Stromal cell of bone marrow (primary cell): ENCODE measurements around the gene TARS2.

Experiments used
- DNase-seq: peaks from one replicate; pipeline ENCODE4 v3.0.0-alpha.2; 2012; ENCODE audit warnings: low read depth

TARS2 gene, protein sequence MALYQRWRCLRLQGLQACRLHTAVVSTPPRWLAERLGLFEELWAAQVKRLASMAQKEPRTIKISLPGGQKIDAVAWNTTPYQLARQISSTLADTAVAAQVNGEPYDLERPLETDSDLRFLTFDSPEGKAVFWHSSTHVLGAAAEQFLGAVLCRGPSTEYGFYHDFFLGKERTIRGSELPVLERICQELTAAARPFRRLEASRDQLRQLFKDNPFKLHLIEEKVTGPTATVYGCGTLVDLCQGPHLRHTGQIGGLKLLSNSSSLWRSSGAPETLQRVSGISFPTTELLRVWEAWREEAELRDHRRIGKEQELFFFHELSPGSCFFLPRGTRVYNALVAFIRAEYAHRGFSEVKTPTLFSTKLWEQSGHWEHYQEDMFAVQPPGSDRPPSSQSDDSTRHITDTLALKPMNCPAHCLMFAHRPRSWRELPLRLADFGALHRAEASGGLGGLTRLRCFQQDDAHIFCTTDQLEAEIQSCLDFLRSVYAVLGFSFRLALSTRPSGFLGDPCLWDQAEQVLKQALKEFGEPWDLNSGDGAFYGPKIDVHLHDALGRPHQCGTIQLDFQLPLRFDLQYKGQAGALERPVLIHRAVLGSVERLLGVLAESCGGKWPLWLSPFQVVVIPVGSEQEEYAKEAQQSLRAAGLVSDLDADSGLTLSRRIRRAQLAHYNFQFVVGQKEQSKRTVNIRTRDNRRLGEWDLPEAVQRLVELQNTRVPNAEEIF

DNA sequence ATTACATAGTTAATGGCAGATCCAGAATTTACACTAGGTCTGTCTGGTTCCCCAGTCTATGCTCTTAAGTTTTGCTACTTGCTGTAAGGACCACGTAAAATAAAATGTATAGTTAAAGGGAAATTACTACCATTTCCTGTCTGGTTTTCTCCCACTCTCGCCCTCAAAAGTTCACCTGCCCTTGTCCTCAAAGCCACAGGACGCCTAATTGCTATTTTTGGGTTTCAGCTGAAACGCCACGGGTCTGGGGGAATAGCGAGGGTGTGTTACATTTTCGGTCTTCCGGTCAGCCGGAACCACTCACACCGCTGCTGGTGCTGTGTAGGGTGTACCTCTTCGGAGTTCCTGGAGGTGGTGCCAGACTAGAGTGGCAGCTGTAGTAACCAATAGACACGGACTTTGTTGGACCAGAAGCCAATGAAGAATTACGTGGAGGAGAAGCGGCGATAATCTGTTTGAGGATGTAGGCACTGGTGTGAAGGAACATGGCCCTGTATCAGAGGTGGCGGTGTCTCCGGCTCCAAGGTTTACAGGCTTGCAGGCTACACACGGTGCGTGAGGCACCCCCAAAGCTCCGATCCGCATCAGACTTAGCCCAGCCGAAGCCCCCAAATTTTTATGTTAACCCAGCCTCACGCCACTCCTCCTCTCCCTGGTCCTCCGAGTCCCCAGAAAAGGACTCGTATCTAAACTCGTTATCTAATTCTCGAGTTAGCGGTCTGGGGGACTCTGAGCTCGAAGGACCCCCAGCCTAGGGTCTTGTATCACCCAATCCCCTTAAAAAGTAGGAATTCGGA lies at the start of gene TARS2:
Gene TARS2, plus strand, starts transcription at position 454 of the 797 bp plus-strand sequence. Its CDS starts 32 bp downstream, at position 486.
- peak; percentile 98 for DNase-seq

DNA sequence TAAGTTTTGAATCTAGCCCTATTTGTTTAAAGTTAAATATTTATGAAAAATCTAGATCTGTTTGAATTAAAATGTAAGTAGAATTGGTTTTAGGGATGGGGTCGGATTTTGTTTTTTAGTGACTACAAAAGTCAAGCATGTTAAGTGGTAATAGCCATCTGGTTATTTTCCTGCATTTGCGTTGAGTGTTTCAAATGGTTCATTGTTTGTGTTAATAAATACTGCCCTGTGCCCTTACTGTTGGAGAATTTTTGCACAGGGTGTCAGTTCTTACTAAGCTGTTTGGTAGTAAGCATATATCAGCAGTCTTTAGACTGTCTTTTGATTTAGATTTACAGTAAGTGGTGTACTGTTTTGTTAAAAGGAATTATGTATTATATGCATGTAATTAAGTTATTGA lies 46.1 kb upstream of the TARS2 start:
- no peak for DNase-seq

DNA sequence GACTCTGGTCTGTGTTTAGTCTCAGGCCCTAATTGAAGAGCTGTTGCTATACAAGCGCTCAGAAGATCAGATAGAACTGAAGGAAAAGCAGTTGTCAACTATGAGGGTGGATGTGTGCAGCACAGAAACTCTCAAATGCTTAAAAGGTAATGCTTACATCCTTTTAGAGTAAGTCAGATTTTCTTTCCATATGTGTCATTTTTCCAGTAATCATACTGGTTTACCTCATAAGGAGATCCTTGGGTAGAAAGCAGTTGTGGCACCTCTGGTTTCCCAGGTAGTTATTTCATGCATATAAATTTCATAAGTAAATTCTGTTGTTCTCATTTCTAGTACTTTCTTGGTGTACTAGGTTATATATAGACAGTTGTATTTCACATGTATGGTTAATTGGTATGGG lies 43.0 kb upstream of the TARS2 start:
- DNase-seq: no peak

DNA sequence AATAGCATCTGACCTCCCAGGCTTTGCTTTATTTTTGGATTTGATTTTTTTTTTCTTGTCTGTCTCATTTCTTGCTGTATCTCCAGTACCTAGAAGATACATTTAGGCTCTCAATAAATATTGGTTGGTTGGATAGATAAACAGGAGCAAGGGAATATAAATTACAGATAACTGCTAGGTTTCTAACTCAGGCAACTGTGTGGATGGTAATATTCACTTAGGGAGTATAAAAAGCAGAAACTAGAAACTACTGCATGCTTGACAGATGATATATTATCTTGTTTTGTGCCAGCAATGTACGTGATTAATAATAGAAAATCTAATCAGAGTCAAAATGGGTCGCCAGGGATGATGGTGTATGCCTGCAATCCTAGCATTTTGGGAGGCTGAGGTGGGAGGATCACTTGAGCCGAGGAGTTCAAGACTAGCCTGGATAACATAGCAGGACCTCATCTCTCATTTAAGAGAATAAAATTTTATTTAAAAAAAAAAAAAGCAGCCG lies 31.0 kb upstream of the TARS2 start:
- no peak for DNase-seq

DNA sequence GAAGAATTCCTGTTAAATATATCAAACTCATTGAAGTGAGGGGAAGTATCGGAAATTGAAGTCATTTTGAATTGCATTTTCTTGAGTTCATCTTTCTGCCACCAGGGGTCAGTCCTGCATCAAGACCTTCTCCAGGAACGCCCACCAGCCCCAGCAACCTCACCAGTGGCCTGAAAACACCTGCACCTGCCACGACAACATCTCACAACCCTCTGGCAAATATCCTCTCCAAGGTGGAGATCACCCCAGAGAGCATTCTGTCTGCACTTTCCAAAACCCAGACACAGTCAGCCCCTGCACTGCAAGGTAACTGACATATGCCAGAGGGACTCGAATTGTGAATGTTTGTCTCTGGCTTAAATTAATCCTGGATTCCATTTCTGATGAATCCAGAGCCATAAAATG lies 22.8 kb upstream of the TARS2 start:
- DNase-seq: peak; percentile 17

DNA sequence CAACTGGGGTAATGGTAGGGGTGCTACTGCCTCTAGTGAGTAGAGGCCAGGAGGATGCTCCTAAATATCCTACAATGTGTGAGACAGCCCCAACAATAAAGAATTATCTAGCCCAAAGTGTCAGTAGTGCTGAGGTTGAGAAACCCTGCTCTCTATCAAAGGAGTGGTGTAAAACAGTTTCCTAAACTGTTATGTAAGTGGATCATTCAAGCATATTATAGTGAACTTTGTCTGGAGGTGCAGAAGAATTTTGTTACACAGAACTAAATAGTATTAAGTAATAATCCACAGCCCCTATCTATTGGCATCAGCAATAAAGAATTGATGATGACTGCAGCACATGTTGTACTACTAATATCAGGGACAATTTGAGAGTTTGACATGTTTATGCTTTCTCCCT lies 20.3 kb upstream of the TARS2 start:
- DNase-seq: no peak

DNA sequence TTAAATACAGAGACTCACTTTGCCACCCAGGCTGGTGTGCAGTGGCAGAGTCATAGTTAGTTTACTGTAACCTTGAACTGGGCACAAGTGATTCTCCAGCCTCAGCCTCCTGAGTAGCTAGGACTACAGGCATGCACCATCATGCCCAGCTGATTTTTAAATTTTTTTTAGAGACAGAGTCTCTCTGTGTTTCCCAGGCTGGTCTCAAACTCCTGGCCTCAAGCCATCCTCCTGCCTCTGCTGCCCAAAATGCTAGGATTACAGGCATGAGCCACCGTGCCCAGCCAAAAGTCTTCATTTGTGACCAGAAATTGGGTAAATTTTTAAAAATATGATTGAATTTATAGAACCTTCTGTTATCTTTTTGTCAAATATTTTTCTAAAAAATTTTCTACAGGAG lies 17.9 kb upstream of the TARS2 start:
- DNase-seq: no peak

DNA sequence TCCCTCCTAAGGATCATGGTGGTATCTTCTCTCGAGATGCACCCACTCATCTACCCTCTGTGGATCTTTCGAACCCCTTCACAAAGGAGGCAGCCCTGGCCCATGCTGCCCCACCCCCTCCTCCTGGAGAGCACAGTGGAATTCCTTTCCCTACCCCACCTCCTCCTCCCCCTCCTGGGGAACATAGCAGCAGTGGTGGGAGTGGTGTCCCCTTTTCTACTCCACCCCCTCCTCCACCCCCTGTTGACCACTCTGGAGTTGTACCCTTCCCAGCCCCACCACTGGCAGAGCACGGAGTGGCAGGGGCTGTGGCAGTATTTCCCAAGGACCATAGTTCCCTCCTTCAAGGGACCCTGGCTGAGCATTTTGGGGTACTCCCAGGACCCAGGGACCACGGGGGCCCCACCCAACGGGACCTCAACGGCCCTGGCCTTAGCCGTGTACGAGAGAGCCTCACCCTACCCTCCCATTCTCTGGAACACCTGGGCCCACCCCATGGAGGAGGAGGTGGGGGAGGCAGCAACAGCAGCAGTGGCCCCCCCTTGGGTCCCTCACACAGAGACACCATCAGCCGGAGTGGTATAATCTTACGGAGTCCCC lies 14.5 kb upstream of the TARS2 start:
- DNase-seq: no peak

DNA sequence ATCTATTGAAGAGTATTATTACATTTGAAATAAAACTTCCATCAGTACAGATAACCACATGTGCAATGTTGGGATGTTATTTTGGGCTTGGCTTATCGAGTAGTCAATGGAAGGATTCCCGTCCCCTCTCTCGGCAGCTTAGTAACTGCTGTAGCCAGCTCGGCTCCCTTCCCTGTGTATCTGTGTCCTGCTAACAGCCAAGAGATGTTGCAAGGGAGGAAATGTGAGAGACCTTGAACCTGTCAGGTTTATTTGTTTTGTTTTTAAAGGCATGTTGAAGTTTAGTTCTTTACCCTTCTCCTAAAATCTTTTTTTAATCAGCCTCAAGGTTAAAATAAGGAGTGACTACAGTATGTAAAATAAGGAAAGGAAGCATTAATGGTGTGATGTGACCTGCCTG lies 13.6 kb upstream of the TARS2 start:
- no peak for DNase-seq

DNA sequence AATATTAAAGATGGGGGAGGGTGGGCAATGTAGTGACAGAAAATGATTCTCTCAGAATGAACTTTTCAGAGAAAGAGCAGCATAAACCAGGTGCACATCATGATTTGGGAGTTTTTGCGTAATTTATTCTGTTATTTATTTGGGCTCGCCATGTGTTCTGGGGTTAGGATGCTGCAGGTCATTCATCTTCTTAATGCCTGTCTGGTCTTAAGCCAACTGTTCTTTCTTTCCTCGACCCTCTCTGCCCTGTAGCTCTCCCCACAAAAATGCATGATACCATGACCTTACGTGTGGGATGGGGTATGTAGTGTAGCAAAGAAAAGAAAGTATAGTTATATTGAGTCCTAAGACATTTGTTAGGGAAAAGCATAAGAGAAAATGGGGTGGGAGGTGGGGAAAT lies 12.3 kb upstream of the TARS2 start:
- no peak for DNase-seq

DNA sequence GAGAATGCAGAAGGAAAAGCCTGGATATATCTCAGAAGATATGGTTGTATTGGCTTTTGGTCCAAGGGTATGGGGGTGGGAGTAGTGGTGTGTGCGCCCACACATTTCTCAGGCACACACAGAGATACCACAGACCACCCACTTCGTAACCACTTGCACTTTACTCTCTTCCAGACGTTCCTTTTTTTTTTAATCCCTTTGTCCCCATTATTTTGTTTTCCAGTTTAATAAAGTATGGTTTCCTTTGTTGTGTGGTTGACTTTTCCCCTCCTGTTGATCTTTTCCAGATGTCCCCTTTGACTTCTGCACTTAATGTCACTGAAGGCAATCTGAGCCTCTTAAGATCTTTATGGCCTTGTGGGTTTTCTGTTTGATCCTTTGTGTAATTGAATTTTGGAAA lies 10.5 kb upstream of the TARS2 start:
- no peak for DNase-seq

DNA sequence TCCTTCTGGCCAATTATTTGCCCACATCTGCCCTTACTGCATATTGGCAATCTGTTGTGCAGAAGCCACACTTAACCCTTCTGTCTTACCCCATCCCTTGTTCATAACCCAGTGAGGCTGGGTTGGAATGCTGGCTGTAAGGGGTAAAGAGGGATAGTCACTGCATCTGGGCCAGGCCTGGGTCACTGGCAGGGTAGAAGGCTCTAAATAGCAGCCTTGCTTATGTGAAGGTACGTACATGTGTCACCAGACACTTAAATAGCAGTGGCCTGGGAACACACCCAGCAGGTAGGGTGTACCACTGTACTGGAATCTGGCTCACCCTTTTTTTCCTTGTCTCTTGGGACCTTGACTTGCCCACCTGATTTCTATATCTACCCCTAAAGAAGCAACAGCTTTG lies 9.9 kb upstream of the TARS2 start:
- no peak for DNase-seq

DNA sequence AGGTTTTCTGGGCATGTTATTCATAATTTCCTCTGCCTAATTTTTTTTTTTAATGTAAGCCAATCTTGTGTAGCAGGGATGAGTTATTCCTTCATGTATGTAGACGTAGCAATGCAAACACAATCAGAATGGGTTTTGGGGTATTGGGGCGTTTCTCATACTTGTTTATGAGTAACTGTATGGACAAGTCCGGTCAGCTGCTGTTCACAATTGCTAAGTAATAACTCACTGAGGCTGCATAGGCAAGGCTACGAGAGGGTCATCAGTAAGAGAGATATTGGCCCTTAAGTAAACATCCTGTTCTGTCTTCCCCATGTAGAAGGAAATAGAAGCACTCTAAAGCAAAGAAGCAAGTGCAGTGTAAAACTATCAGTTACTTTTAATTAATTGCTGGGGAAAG lies 9.5 kb upstream of the TARS2 start:
- no peak for DNase-seq

DNA sequence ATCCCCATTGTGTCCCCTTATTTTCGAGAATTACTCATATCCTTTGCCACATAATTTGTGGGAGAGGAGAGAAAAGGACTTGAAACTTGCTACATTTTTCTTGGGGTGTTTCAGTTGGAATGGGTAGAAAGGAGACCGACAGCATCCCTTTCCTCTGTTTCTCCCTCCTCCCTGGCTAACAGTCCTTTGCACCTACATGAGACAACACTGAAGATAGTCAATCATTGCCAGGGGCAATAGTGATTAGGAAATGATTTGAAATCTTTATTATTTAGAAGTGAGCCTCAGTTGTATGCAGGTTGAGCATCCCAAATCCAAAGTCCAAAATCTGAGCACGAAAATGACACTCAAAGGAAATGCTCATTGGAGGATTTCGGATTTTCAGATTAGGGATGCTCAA lies 7.8 kb upstream of the TARS2 start:
- DNase-seq: no peak

DNA sequence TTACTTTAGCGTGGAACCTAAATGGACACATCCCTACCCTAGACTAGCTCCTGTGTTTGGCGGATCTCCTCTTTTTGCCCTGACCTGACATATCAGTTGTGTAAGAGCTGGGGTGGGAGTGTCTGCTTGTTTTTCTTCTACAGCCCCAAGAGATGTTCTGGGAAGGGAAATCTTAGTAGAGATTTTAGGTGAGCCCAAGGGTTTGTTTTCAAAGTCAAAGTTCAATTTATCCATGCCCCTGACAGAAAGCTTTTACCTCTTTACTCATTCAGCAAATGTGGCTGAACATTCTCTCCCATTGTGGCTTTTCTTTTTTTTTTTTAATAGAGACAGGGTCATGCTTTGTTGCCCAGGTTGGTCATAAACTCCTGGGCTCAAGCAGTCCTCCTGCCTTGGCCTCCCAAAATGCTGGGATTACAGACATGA lies 7.3 kb upstream of the TARS2 start:
- no peak for DNase-seq

DNA sequence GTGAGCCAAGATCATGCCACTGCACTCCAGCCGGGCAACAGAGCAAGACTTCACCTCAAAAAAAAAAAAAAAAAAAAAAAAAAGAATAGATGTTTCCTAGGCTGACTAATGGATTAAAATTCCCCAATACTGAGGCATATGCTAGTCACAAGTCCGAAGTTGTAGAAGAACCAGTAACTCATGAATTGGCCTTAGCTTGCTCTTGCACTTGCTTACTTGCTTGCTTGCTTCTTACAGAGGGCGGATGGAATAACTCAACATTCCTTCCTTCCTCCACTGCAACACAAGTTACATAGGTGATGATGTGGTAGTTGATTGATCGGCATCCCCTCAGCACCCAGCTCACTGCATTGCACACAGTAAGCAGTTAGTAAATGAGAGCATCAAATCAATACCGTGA lies 2.8 kb upstream of the TARS2 start:
- DNase-seq: peak; percentile 38

DNA sequence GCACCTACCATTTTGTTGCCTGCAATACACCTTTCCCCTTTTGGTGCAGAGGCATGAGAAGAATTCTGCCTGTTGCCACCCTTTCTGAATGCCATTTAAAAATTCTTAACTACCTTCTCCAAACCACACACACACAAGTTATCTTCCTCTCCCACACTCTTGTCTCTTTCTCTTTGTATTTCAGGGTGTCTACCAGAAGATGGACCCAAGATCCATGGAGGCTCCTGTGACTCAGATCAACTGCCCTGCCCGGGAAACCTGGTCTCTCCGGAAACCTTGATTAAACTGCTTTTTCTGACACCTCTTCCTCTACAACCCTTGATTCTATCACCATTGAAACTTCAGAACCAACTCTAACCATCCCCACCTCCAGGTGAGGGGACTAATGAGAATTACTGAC lies 2.4 kb upstream of the TARS2 start:
- DNase-seq: peak; percentile 31

DNA sequence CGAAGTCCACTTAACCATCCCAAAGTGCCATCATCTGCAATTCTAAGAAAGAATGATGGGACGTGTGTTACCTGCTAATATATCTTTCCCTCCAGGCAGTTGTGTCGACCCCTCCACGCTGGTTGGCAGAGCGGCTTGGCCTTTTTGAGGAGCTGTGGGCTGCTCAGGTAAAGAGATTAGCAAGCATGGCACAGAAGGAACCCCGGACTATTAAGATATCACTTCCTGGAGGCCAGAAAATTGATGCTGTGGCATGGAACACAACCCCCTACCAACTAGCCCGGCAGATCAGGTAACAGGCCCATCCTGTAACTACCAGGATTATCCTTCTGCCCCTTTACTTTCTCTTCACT lies 520 bp downstream of the TARS2 start:
- DNase-seq: no peak

DNA sequence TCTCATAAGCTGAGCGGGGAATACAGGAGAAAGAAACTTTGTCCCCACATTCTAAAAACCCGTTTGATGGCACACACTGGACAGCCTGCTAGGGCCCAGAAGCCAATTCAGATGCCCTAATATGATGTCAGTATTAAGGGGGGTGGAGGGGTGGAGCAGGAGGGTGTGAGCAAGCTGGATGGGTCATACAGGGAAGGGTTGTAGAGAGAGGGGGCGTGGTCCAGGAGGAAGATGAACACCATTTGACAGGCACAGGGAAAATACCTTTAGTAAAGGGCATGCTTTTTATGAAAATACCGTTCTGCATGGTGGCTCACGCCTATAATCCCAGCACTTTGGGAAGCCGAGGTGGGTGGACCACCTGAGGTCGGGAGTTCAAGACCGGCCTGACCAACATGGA lies 6.0 kb downstream of the TARS2 start:
- DNase-seq: no peak

DNA sequence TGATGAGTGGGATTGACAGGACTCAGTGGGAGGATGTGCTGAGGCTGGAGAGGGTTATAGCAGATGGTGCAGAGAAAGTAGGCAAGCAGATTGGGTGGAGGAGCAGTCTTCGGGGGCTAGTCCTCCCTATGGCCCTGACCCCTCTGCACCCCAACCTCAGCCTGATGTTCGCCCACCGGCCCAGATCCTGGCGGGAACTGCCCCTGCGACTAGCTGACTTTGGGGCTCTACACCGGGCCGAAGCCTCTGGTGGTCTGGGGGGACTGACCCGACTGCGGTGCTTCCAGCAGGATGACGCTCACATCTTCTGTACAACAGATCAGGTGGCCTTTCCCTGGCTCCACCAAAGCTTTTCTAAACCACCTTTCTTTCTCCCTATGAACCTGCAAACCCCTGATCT lies 11.1 kb downstream of the TARS2 start:
- no peak for DNase-seq

DNA sequence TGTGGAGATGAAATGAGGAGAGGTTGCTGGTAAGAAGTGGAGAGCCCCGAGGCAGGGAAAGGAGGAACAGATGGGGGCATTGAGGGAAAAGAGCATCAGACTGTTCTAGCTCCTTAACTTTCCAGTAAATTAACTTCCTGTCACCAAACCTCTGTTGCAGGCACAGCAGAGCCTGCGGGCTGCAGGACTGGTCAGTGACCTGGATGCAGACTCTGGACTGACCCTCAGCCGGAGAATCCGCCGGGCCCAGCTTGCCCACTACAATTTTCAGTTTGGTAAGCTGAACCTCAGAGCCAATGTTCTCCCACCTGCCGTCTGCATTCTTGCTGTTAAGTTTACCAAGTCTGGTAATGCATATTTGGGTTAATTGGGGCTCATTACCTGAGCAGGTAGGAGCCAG lies 18.2 kb downstream of the TARS2 start:
- no peak for DNase-seq
